GM12864 (cell line): Measurements from ENCODE around the gene CDCP1.

Source experiments
- DNase-seq: peaks from one replicate; pipeline ENCODE4 v3.0.0-alpha.2; 2011; ENCODE audit warnings: low read depth
- H3K4me3 ChIP-seq: 2 replicates; pipeline ENCODE4 v1.5.1; 2011; ENCODE audit warnings: mild to moderate bottlenecking, low read depth, low read length, control low read depth
- CTCF ChIP-seq: IDR thresholded peaks from 2 replicates; pipeline ENCODE4 v1.5.1; 2011; ENCODE audit warnings: low read depth, mild to moderate bottlenecking, moderate library complexity, low read length, control low read depth, inconsistent platforms; ENCODE audit errors: missing control alignments

CDCP1 gene

GRCh38 chr3:45084820-45085816 is 61.1 kb downstream of the CDCP1 start:
- no peak for DNase-seq
- TF ChIP-seq CTCF, result no peak
- no peak overlapping the region for H3K4me3 ChIP-seq

- TF ChIP-seq CTCF, result no peak
- no peak for DNase-seq
- no peak overlapping the region for H3K4me3 ChIP-seq
These were observed 61.8 kb downstream of the CDCP1 start for GRCh38 chr3:45084361-45084760.

- no peak for TF ChIP-seq CTCF
- no peak overlapping the region for H3K4me3 ChIP-seq
- no peak for DNase-seq
These were observed 63.2 kb downstream of the CDCP1 start for GRCh38 chr3:45083023-45083422.

GRCh38 chr3:45082142-45082538 is 64.0 kb downstream of the CDCP1 start:
- DNase-seq, result no peak
- no peak overlapping the region for H3K4me3 ChIP-seq
- no peak for TF ChIP-seq CTCF

GRCh38 chr3:45081506-45082141 is 64.6 kb downstream of the CDCP1 start:
- no peak for DNase-seq
- H3K4me3 ChIP-seq, result no peak overlapping the region
- no peak for TF ChIP-seq CTCF

GRCh38 chr3:45080824-45081223 is 65.4 kb downstream of the CDCP1 start:
- no peak for TF ChIP-seq CTCF
- no peak for DNase-seq
- H3K4me3 ChIP-seq, result no peak overlapping the region
